ENCODE results near the gene ALMS1.

DNA sequence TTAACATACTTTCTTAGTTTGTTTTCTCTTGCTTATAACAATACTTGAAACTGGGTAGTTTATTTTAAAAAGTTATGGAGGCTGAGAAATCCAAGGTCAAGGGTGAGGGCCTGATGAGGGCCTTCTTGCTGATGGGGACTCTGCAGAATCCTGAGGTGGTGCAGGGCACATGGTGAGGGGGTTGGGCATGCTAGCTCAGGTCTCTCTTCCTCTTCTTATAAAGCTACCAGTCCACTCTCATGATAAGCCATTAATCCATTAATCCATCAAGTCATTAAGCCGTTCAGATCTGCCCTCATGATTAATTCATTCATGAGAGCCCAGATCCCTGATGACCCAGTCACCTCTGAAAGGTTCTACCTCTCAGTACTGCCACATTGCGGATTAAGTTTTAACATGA lies 21.4 kb downstream of the ALMS1 start:
- TF ChIP-seq, protein P1, sequence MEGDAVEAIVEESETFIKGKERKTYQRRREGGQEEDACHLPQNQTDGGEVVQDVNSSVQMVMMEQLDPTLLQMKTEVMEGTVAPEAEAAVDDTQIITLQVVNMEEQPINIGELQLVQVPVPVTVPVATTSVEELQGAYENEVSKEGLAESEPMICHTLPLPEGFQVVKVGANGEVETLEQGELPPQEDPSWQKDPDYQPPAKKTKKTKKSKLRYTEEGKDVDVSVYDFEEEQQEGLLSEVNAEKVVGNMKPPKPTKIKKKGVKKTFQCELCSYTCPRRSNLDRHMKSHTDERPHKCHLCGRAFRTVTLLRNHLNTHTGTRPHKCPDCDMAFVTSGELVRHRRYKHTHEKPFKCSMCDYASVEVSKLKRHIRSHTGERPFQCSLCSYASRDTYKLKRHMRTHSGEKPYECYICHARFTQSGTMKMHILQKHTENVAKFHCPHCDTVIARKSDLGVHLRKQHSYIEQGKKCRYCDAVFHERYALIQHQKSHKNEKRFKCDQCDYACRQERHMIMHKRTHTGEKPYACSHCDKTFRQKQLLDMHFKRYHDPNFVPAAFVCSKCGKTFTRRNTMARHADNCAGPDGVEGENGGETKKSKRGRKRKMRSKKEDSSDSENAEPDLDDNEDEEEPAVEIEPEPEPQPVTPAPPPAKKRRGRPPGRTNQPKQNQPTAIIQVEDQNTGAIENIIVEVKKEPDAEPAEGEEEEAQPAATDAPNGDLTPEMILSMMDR (IDR thresholded peaks at IDR 0.05; ENCODE audit: insufficient read depth, low read length, poor library complexity, severe bottlenecking), result no peak
- TF ChIP-seq EZH2phosphoT487 (conservative IDR thresholded peaks at IDR 0.05; ENCODE audit: low read length), result no peak
